GM12865 (cell line): ENCODE data around the gene LYRM4.

Experiments used
- DNase-seq: peaks from one replicate; pipeline ENCODE4 v3.0.0; 2010; ENCODE audit warnings: low read depth
- H3K4me3 ChIP-seq: 2 replicates; pipeline ENCODE4 v1.5.1; 2011; ENCODE audit warnings: mild to moderate bottlenecking, low read depth, low read length, control low read depth
- CTCF ChIP-seq: IDR thresholded peaks from 2 replicates; pipeline ENCODE4 v1.5.1; 2011; ENCODE audit warnings: low read length, control low read depth, low read depth, inconsistent platforms; ENCODE audit not compliant: insufficient read depth; ENCODE audit errors: missing control alignments

The LYRM4 gene

DNA sequence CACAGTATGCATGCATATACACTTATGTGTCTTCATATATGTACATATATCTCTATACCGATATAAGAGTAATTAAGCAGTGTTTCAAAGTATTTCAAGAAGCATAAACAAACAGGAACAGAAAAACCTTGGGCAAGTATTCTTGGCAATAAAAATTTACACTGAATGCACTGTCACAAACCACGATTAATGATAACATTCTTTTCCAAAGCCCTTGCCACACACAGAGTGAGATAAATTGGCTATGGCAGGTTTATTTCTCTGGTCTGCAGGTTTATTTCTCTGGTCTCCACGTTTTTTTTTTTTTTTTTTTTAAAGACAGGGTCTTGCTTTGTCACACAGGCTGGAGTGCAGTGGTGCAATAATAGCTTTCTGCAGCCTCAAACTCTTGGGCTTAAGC, 102.6 kb downstream of the LYRM4 start:
- H3K4me3 ChIP-seq: no peak overlapping the region
- TF ChIP-seq CTCF: no peak
- DNase-seq: no peak

- DNase-seq: no peak
- no peak overlapping the region for H3K4me3 ChIP-seq
Measured at GRCh38 chr6:5157621-5158138, 103.1 kb downstream of the LYRM4 start.

GRCh38 chr6:5156627-5157026, 104.1 kb downstream of the LYRM4 start:
- no peak for DNase-seq
- no peak for TF ChIP-seq CTCF
- H3K4me3 ChIP-seq: no peak overlapping the region

More at GRCh38 chr6:5157621-5158138, 103.1 kb downstream of the LYRM4 start:
- no peak for TF ChIP-seq CTCF

DNA sequence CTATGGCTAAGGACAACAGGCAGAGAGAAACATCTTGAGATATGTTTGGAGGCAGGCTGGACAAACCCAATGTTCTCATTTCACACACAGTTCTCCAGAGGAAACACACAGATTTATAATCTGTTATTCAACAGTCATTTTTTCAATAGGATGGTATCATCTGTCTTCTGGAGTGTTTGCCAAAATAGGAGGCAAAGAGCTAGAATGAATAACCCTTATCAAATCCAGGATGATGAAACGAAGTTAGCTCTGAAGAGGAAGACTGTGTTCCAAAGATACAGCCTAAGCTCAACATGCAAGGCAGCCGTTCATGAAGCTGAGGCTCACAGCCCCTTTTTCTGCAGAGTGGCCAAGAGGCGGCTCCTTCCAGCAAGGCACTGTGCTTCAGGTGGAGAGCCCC, 104.8 kb downstream of the LYRM4 start:
- DNase-seq: no peak
- no peak for TF ChIP-seq CTCF
- H3K4me3 ChIP-seq: no peak overlapping the region

DNA sequence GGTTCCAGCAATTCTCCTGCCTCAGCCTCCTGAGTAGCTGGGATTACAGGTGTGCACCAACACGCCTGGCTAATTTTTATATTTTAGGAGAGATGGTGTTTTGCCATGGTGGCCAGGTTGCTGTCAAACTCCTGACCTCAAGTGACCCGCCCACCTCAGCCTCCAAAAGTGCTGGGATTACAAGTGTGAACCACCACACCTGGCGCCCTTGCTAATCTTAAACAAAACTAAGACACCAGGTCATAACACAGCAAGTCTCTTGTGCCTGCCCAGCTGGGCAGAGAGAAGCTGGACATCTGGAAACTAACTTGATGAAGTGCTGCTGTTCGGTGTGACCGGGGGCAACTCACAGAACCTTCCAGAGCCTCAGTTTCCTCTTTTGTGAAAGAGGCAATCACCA, 107.6 kb downstream of the LYRM4 start:
- TF ChIP-seq CTCF: no peak
- no peak for DNase-seq
- H3K4me3 ChIP-seq: no peak overlapping the region

DNA sequence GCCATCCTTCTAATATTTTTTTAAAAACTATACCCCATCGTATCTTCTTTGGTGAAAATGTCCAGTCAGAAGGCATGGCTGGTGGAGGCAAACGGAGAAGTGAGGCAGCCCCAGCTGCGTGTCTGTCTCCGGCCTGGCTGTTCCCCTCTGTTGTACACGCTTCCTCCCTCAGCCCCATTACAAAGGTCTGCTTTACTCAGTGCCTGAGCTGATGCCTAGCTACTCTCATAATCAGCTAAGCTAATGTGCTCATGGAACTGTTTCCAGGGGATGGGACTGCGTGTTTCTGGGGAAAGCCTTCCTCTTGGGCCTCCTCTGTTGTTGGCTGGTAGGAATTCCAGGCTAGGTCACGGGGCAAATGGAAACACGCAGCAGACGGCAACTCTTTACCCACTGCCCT, 108.3 kb downstream of the LYRM4 start:
- no peak for DNase-seq
- no peak overlapping the region for H3K4me3 ChIP-seq
- no peak for TF ChIP-seq CTCF

DNA sequence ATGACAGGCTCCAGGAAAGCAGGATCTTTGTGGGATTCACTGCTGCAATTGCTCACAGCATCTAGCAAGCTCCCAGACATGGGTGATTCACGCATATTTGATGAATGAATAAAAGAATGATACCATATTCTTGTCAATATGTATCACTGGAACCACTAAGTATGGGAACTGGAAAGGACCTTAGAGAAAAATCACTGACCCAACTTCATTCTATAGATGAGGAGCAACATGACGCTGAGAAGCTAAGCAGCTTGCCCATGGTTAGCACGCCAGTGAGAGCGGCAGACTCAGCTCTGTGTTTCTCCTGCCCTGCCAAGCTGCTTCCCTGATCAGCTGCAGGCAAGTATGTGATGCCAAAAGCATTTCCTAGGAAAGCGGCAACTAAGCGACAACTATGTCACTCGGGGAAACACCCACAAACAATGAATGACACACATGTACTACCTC, 108.8 kb downstream of the LYRM4 start:
- DNase-seq: no peak
- H3K4me3 ChIP-seq: no peak overlapping the region
- no peak for TF ChIP-seq CTCF
